Measurements from ENCODE around the gene KCNQ1.

The KCNQ1 gene

GRCh38 chr11:2570841-2571597 lies 126.2 kb downstream of the KCNQ1 start:
- no peak for DNase-seq

DNA sequence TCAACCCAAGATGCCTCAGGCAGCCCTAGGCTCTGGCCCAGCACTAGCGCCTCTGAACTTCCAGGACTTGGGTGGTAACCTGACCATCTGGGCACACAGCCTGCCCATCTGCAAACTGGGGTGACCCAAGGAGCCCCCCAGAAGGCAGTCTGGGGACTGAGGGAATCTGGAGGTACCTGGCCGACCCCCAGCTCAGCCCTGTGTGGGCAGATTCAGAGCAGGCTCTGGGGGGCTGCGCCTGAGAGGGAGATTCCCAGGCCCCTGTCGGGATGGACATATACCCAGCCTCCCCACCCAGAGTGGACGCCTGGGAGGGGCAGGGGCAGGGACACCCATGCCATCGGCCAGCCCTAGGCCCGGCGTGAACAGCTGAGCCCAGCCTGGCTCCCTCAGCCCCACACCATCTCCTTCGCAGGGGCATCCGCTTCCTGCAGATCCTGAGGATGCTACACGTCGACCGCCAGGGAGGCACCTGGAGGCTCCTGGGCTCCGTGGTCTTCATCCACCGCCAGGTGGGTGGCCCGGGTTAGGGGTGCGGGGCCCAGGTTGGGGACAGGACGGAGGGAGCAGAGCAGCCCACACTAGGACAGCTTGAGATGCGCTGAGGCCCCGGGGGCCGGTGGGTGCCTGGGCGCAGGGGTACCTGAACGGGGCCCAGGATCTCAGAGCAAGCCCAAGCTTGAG lies 126.9 kb downstream of the KCNQ1 start:
- DNase-seq: no peak

DNA sequence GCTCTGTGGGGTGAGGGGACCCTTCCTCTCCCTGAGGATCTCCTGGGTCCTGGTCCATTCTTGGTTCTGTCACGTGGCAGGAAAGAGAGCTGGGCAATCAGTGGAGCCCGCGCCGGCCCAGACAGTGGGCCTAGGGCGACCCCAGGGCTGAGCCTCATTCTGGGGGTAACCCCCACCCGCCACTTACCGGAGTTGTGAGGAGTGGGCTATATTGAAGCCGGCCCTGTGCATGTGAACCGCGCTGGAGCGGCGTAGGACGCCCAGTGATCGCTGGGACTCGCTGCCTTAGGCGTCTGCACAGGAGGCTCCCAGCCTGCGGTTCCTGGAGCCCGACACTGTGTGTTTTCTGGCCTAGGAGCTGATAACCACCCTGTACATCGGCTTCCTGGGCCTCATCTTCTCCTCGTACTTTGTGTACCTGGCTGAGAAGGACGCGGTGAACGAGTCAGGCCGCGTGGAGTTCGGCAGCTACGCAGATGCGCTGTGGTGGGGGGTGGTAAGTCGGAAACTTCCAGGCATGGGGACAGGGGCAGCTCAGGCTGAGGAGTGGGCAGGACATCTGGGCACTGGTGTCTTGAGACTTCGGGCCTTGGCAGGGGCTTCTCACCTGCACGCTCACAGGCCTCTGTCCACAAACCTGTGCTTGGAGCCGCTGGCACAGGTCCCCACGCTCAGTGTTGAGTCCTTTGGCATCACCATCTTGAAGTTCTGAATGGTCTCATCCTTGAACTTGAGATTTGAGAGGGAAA lies 127.9 kb downstream of the KCNQ1 start:
- no peak for DNase-seq

- DNase-seq: no peak
Measured at GRCh38 chr11:2573240-2574042, 128.6 kb downstream of the KCNQ1 start.

DNA sequence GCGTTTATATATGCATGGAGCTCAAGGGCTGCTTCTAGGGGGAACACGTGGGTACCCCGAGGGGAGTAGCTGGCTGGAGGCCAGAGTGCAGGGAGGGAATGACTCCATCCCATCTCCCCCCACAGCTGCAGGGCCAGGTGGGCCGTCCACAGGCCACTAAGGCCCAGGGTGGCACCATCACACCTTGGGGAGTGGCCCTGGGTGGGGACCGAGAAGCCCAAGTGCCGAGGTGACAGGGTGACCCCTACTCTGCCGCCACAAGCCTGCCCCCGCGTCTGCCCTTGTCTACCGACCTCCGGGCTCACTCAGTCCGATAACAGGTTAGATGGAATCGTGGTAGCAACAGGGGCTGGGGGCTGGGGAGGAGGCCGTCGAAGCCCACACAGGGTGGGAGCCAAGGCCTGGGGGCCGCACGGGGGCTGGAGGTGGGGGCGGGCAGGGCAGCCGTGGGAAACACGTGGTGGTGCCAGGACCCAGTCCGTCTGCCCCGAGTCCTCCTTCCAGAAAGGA lies 129.3 kb downstream of the KCNQ1 start:
- no peak for DNase-seq

DNA sequence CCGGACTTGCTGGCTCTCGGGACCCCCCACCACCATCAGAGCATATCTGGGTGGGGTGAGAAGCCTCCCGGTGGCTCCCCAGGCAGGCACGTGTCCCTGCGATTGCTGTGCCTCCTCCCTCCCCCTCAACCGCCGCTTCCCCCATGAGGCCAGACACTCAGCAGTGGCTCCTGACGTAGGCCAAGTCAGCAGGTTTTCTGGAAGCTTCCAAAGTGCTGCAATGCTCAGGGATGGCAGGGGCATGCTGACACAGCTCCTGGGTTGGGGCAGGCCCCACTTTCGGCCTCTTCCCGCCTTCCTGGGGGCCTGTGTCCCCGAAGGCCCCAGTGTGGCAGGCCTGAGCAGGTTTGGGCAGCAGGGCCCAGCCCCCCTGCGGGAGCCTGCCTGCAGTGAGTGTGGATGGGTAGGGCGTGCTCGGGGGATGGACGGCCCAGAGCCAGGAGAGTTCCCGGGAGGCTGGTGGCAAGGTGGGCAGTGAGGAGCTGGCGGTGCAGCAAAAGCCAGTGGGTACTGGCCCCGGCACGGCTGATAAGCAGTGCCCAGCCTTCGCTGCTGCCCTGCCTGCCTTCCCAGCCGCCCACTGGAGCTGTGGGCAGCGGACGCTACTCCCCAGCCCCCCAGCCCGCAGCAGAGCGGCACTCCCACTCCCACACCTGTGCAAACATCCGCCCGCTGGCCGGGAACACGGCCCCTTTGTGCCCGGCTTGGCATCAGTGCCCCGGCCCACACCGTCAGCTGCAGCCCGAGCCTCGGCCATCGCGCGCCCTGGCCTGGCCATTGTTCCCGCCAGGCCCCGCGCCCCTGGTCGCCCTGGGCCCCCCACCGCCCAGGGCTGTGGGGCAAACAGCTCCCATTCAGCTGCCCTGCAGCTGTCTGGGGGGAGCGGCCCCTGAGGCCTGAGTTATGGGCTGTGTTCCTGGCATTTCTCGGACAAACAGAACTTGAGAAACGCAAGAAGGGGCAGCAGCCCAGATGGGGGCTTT lies 130.0 kb downstream of the KCNQ1 start:
- DNase-seq: peak in 2 of 3 experiments; percentile 63 to 80

DNA sequence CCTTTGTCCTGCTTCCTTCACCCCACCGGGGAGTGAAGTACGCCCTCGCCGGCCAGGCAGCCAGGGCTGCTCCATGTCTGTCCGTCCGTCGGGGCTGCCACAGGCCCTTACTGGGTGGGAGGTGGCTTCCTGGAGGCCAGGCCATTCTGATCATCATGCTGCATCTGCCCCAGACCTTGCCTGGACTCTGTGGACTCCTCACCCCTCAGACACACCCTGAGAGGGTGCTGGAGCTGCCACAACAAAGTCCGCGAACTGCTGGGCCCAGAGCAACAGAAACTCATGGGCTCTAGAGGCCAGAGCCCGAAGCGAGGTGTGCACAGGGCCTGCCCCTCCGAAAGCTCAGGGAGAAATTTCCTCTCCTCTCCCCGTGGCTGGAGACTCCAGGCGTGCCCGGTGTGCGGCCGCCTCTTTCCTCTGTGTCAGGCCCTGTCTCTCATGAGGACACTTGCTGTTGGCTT lies 130.8 kb downstream of the KCNQ1 start:
- DNase-seq: peak in 1 of 3 experiments; percentile 41

- no peak for DNase-seq
Measured at GRCh38 chr11:2576111-2576510, 131.3 kb downstream of the KCNQ1 start.

GRCh38 chr11:2576549-2576948 lies 131.7 kb downstream of the KCNQ1 start:
- DNase-seq: no peak

DNA sequence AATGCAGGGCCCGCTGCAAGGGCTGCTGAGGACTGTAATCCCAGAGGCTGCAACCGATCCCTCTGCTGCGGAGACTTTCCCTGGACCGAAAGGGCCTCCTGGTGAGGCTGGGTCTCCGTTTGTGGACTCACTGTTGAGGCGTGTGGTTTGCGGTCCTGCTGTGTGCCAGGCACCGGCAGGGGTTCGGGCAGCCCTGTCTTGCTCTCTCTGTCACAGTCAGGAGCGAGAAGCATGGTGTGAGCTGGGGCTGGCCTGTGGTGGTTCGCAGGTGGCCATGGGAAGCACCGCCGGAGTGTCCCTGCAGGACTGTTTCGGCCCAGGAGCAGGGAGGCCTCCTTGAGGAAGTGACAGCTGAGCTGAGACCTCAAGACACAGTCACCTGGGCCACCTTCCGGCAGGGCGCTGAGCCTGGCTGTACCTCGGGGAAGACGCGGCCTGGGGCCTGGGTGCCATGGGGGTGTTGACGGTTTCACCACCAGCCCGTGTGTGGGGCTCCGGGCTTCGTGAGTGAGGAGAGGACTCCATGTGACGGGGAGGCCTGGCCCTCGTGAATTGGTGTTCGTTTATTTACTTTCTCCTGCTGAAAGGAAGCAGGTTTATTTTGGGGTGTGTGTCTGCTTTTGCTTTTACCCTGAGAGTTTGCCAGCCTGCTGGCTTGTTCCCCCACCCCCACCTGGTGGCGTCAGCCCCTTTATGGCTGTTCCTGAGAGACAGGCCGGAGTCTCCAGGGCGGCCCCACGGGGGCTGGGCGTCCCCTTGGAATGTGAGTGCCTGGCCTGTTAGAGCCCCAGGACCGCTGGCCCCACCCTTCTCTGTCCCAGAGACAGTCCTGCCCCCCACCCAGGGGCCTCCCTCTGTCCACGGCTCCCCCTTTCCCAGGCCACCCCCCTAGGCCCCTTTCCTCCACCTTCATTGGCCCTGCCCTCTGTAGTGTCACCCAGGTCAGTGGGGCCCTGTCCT lies 132.5 kb downstream of the KCNQ1 start:
- no peak for DNase-seq

GRCh38 chr11:2577991-2578928 lies 133.5 kb downstream of the KCNQ1 start:
- DNase-seq: no peak

GRCh38 chr11:2578929-2579270 lies 134.1 kb downstream of the KCNQ1 start:
- no peak for DNase-seq

- DNase-seq: no peak
Measured at GRCh38 chr11:2579315-2580060, 134.7 kb downstream of the KCNQ1 start.

DNA sequence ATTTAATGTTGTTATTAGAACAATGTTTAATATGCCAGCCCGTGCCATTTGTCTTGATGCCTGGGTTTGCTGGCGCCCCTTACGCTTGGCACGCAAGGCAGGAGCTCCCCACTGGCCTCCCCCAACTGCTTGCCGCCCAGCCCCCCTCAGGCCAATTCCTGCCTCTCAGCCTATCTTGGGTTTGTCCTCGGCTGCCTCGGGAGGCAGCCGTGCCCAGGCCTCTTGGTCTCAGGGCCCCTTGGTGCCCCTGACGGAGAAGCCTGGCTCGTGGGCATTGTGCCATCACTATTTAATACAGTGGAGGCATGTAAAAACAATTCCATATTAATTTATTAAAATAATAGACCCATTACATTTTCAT lies 135.2 kb downstream of the KCNQ1 start:
- no peak for DNase-seq

DNA sequence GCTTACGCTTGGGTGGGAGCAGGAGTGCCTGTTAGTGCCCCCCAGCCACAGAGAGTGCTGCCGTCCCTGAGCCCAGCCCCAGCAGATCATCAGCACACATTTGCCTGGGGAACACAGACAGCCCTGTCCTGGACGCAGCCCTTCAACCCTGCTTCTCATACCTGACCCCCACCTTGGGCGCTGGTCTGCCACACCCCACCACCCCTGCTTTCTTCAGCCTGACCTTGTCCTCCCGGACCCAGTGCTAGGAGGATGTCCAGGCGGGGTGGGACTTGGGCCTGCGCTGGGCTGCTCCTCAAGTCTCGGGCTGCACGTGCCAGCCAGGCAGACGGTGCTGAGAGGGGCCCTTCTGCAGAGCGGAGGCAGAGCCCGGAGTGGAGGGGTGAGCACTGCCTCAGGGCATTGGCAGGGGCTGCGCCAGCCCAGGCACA lies 135.8 kb downstream of the KCNQ1 start:
- no peak for DNase-seq

- DNase-seq: no peak
Measured at GRCh38 chr11:2581151-2581930, 136.5 kb downstream of the KCNQ1 start.

GRCh38 chr11:2581931-2582350 lies 137.1 kb downstream of the KCNQ1 start:
- DNase-seq: peak in 1 of 3 experiments; percentile 3
